Measurements from ENCODE around the gene SH3PXD2B.

The SH3PXD2B gene

GRCh38 chr5:172453206-172453985 lies 929 bp downstream of the SH3PXD2B start:
- DNase-seq (ENCODE audit: low read depth), result peak; percentile 46

- DNase-seq (ENCODE audit: low read depth), result peak; percentile 46
Measured at GRCh38 chr5:172452398-172453205, 1.7 kb downstream of the SH3PXD2B start.

GRCh38 chr5:172451771-172452197 lies 2.5 kb downstream of the SH3PXD2B start:
- peak; percentile 47 for DNase-seq (ENCODE audit: low read depth)

GRCh38 chr5:172450861-172451695 lies 3.2 kb downstream of the SH3PXD2B start:
- DNase-seq (ENCODE audit: low read depth), result peak; percentile 43

GRCh38 chr5:172450453-172450852 lies 3.9 kb downstream of the SH3PXD2B start:
- DNase-seq (ENCODE audit: low read depth), result no peak

GRCh38 chr5:172448999-172449398 lies 5.3 kb downstream of the SH3PXD2B start:
- DNase-seq (ENCODE audit: low read depth), result no peak

GRCh38 chr5:172447646-172448365 lies 6.5 kb downstream of the SH3PXD2B start:
- no peak for DNase-seq (ENCODE audit: low read depth)

GRCh38 chr5:172446336-172447051 lies 7.8 kb downstream of the SH3PXD2B start:
- no peak for DNase-seq (ENCODE audit: low read depth)

- DNase-seq (ENCODE audit: low read depth), result no peak
Measured at GRCh38 chr5:172445866-172446265, 8.5 kb downstream of the SH3PXD2B start.

- no peak for DNase-seq (ENCODE audit: low read depth)
Measured at GRCh38 chr5:172444626-172445365, 9.5 kb downstream of the SH3PXD2B start.

GRCh38 chr5:172444110-172444510 lies 10.2 kb downstream of the SH3PXD2B start:
- no peak for DNase-seq (ENCODE audit: low read depth)

GRCh38 chr5:172443441-172444109 lies 10.8 kb downstream of the SH3PXD2B start:
- peak; percentile 94 for DNase-seq (ENCODE audit: low read depth)

GRCh38 chr5:172442592-172442991 lies 11.7 kb downstream of the SH3PXD2B start:
- DNase-seq (ENCODE audit: low read depth), result no peak

GRCh38 chr5:172441262-172441751 lies 13.0 kb downstream of the SH3PXD2B start:
- DNase-seq (ENCODE audit: low read depth), result no peak

- DNase-seq (ENCODE audit: low read depth), result no peak
Measured at GRCh38 chr5:172440486-172440885, 13.8 kb downstream of the SH3PXD2B start.

- DNase-seq (ENCODE audit: low read depth), result no peak
Measured at GRCh38 chr5:172439785-172440477, 14.4 kb downstream of the SH3PXD2B start.

GRCh38 chr5:172438319-172438668 lies 16.0 kb downstream of the SH3PXD2B start:
- no peak for DNase-seq (ENCODE audit: low read depth)

GRCh38 chr5:172437445-172438318 lies 16.6 kb downstream of the SH3PXD2B start:
- peak; percentile 77 for DNase-seq (ENCODE audit: low read depth)
